Measurements from ENCODE around the gene FAM200C.

DNA sequence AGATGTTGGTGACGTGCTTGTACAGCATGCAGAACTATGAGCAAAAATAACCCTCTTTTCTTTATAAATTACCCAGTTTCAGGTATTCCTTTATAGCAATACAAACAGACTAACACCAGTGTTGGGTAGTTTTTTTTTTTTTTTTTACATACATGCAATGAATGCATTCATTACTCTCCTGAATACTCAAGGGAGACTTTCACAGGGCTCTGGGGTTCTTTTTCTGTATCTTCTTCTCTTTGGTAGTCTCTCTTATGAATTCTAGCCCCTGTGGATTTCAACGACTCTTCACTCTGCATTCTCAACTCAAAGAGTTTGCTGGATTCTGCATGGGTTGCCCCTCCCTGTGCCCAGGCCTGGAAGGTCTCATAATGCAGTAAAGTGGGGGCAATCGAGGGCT lies 49.6 kb upstream of the FAM200C start:
- TF ChIP-seq EP300 (IDR thresholded peaks at IDR 0.05) = no peak
- TF ChIP-seq POLR2A (IDR thresholded peaks at IDR 0.05; ENCODE audit: low read depth) = no peak

All from esophagus muscularis mucosa (tissue), 2 donors.